ENCODE measurements around the gene CLMN.

Gene CLMN

GRCh38 chr14:95237121-95237957 is 82.4 kb downstream of the CLMN start:
- no peak for DNase-seq

- no peak for DNase-seq
Observed at GRCh38 chr14:95236221-95236620, 83.5 kb downstream of the CLMN start.

- no peak for DNase-seq
Observed at GRCh38 chr14:95235767-95236166, 83.9 kb downstream of the CLMN start.

- no peak for DNase-seq
Observed at GRCh38 chr14:95235351-95235750, 84.4 kb downstream of the CLMN start.

GRCh38 chr14:95234426-95234825 is 85.3 kb downstream of the CLMN start:
- no peak for DNase-seq

- DNase-seq = peak in 1 of 2 donors; percentile 7
Observed at GRCh38 chr14:95233702-95234241, 85.9 kb downstream of the CLMN start.

- DNase-seq = no peak
Observed at GRCh38 chr14:95232894-95233584, 86.7 kb downstream of the CLMN start.

GRCh38 chr14:95231966-95232633 is 87.6 kb downstream of the CLMN start:
- DNase-seq = no peak

GRCh38 chr14:95229749-95230148 is 90.0 kb downstream of the CLMN start:
- no peak for DNase-seq

GRCh38 chr14:95228240-95228639 is 91.5 kb downstream of the CLMN start:
- no peak for DNase-seq

GRCh38 chr14:95227279-95227860 is 92.3 kb downstream of the CLMN start:
- DNase-seq = no peak

- DNase-seq = no peak
Observed at GRCh38 chr14:95226801-95227200, 92.9 kb downstream of the CLMN start.

- no peak for DNase-seq
Observed at GRCh38 chr14:95225251-95225887, 94.3 kb downstream of the CLMN start.

GRCh38 chr14:95222870-95223398 is 96.8 kb downstream of the CLMN start:
- no peak for DNase-seq

GRCh38 chr14:95222151-95222631 is 97.5 kb downstream of the CLMN start:
- DNase-seq = no peak

GRCh38 chr14:95221531-95221930 is 98.2 kb downstream of the CLMN start:
- DNase-seq = no peak

GRCh38 chr14:95220663-95221231 is 99.0 kb downstream of the CLMN start:
- DNase-seq = no peak

GRCh38 chr14:95218472-95219193 is 101.1 kb downstream of the CLMN start:
- no peak for DNase-seq

GRCh38 chr14:95218006-95218405 is 101.7 kb downstream of the CLMN start:
- DNase-seq = no peak

GRCh38 chr14:95217391-95217900 is 102.3 kb downstream of the CLMN start:
- DNase-seq = no peak

- DNase-seq = no peak
Observed at GRCh38 chr14:95216008-95216407, 103.7 kb downstream of the CLMN start.

Measured in CD4-positive, alpha-beta T cell treated with Interferon alpha-2 for 1 hour (primary cell).